GOT3 (cell line): Measurements from ENCODE around the gene FBXL19.
"Not testable (repeated sequence)": the region's sequence is repeated elsewhere in the genome, so short reads cannot be mapped to it uniquely, and the experiment has no call there.

Experiments
- DNase-seq: peaks from one replicate; lab custom pipeline; 2025; ENCODE audit warnings: mixed read lengths; lab: John Stamatoyannopoulos, UW

Gene FBXL19

GRCh38 chr16:30922960-30923535, 324 bp upstream of the FBXL19 start:
- DNase-seq = peak; percentile 94

DNA sequence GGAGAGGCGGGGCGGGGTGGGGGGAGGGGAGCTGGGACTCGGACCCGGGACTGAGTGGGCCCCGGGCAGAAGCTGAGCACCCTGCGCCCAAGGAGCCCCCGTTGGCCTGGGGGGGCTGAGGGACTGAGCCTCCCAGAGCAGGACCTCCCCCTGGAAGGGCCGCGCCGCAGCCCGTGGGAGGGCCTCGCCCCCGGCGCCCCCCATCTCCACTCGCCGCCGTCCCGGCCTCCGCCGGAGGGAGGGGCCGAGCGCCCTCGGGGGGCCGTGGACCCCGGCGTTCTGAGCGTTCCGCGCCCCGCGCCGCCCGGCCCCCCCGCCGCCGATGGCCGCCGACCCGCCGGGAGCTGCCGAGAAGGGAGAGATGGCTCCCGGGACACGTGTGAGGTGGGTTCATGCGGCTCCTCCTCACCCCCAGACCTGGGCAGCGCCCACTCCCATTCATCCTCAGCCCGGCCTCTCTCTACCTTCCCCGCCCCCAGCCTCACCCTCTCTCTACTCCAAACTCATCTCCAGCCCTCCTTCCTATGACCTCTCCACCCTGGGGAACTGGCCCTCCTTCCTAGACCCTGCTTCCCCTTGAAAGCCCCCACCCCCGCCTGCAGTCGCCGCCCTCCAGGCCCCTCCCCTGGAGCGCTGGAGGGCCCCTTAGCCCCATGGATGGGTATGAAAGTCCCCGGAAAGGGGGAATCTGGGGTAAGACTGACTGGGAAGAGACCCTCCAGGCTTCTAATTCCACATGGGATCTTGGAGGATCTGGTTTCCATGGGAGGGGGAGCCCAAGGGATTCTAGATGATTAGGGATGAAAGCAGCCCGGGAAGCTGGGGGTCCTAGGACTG, 922 bp downstream of the FBXL19 start:
- no peak for DNase-seq

DNA sequence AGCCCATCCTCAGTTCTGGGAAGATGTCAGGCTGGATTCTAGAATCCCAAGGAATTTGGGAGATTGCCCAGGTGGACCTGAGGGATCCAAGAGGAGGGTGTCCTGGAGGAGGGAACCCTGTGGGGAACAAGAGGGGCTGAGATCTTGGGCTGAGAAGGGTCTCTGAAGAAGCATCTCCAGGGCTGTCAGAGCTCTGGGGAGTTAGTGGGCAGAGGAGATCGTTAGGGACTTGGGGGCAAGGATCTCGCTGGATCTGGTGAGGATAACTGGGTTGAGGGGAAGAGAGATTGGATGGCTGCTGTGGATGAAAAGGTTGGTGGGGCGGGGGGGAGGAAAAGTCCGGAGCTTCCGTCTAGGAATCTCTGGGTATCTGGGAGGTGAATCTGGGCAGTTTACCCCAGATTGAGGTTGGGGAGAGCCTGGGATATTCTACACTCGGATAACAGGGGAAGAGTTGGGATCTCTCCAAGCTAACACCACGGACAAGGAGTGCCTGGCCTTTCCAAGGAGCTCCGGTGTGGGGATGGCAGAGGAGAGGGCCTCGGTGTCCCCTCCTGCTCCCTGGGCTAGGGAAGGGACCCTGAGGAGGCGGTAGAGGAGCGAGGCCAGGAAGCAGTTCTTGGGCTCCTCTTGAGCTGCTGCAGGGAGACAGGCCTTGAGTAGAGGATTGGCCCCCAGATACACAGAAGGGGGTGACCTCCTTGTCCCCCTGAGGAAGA, 1.7 kb downstream of the FBXL19 start:
- no peak for DNase-seq

DNA sequence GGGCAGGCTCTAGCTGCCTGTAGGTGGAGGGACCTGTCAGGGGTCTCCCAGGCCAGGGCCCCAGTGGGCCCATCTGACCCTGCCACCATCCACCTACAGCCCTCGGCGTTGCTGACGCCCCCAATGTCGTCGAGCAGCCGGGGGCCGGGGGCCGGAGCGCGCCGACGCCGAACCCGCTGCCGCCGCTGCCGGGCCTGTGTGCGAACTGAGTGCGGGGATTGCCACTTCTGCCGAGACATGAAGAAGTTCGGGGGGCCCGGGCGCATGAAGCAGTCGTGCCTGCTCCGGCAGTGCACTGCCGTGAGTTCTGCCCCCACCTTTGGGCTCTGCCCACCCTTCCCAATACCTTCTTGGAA, 2.2 kb downstream of the FBXL19 start:
- no peak for DNase-seq

DNA sequence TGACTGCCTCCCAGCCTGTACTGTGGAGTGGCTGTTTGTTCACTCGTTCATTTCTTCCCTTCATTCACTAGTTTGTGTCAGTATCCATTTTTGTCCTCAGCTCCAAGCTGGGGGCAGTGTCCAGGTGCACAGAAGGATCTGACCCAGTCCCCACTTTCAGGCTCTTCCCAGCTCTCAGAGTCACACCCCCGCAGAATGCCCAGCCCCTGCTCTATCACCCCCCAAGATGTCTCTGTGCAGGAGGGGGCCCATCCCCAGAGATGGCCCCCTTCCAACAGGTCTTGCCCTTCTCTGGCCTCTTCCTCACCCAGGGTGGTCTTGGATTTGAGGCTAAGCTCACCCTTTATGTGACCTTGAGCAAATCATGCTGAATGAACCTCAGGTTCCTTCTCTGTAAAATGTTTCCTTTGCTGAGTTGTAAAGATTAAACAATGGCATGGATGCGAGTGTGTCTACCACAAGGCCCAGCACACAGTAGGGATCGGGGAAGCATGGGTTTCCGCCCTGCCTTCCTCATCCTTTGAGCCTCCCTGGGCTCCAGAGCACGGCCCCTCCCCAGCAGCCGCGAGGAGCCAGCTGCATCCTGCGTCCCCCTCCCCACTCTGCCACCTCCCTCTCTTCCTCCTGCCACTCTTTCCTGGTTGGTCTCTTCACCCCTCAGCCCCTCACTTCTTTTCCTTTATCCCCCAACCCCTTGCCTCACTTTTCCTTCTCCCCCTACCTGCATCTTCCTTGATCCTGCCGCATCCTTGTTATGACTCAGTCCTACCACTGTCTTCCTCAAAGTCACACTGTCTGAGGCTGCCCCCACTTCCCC, 2.8 kb downstream of the FBXL19 start:
- no peak for DNase-seq

DNA sequence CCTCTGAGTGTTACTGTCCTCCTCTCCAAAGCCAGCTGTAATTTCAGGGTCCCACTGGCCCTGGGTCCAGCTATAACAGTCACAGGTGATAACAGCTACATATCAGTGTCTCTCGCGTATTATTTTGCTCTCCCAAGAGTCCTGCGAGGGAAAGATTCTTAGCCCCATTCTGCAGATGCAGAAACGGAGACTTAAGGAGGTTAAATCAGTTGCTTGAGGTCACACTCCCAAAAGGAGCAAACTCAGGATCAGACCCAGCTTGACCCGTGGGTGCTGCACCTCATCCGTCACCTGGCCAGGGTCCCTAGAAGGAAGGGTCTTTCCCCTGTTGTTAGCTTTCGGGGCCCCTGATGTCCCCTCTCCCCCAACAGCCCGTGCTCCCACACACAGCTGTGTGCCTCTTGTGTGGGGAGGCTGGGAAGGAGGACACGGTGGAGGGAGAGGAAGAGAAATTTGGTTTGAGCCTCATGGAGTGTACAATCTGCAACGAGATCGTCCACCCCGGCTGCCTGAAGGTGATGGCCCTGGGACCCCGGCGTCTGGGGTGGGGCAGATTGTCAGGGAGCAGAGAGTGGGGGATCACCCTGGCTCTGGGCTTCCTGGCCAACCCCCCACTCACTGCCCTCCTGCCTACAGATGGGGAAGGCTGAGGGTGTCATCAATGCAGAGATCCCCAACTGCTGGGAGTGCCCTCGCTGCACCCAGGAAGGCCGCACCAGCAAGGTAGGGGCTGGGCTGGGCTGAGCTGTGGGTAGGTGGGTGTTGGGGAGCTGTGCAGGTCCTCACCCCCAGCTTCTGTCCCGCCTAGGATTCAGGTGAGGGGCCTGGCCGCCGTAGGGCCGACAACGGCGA, 3.8 kb downstream of the FBXL19 start:
- no peak for DNase-seq

DNA sequence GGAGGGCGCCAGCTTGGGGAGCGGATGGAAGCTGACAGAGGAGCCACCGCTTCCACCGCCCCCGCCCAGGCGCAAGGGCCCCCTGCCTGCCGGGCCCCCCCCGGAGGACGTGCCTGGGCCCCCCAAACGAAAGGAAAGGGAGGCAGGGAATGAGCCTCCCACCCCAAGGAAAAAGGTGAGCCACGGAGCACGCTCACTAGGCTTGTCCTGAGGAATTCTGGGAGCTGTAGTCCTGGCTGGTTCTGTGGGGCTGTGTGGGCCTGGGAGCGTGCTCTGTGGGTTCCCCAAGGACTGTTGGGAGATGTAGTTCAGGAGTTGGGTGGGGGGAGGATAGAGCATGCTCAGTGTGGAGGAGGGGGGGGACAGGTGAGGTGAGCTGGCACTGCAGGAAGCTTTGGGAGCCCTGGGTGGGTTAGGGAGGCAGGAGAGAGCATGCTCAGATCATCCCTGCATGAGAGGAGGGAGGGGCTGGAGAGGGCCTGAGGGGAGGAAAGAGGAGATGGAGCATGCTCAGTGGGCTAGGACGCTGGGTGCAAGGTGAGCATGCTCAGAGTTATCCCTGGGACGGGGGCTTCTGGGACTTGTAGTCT, 4.5 kb downstream of the FBXL19 start:
- DNase-seq = no peak

DNA sequence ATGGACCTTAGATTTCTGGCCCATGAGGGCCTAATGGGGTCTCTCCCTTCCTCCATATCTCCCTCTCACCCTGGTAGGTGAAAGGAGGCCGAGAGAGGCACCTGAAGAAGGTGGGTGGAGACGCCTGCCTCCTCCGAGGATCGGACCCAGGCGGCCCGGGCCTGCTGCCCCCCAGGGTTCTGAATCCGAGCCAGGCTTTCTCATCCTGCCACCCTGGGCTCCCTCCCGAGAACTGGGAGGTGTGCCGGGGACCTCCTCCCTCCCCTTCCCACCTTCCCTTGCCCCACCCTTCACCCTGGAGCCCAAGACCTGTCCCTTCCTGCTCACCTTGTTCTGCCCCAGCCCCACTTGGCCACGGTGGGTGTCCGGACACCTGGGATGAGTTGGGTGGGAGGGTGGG, 5.0 kb downstream of the FBXL19 start:
- no peak for DNase-seq

DNA sequence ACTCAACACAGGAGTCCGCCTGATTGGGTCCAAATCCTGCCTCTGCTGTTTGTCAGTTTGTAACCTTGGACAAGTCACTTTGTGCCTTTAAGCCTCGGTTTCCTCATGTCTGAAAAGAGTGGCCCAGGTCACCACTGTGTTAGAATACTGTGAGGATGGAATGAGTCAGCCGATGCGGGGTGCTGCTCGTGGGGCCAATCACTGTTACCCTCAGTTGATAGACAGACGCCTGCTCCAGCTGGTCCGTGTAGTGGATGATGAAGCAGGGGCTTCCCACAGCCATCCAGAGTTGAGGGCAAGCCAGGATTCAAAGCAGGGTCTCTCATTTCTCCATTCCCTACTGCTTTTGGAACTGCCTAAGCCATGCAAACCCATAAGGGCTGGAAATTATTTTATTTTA, 5.8 kb downstream of the FBXL19 start:
- DNase-seq = no peak

- no peak for DNase-seq
Observed at GRCh38 chr16:30930160-30930571, 6.8 kb downstream of the FBXL19 start.

DNA sequence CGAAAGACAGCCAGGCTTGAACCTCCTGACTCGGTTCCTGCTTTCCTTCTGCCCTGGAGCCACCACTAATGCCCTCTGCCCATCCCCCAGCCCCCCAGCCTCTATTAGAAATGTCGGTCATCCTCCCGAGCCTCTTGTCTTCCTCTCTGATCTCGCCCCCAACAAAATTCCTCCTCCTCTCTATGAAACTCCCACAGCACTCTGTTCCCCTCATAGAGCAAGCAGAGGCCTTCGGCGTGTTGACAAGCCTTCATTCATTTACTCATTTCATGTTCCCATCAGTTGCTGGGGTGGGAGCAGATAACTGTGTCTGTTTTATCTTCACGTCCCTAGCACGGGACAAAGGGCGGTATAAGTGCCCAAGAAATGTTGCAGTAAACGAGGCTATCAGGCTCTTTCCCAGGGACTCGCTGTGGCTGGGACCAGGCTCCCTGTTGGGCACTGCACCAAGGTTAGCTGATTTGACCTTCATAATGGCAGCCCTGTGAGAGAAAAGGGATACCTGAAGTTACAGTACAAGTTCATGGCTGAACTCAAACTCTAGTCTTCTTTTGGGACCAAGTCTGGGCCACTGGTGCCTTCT, 7.8 kb downstream of the FBXL19 start:
- no peak for DNase-seq

GRCh38 chr16:30934827-30935557, 11.6 kb downstream of the FBXL19 start:
- no peak for DNase-seq

DNA sequence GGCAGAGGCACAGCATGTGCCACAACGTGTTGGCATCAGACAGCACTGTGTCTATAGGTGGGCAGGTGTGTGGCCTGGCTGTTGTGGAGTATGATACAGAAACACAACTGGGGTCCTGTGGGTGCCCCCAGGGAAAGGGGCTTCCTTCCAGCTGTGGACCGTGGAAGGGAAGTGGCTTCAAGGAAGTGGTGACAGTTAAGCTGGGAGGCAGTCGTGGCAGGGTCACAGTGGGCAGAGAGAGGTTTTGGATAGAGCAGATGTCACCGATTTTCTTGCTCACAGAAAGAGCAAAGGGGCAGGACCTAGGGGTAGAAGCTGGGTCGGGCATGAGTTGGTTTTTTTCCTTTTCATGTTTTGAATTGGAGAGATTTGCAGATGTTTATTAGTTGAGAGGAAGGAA, 14.3 kb downstream of the FBXL19 start:
- DNase-seq = no peak

GRCh38 chr16:30939571-30939970, 16.2 kb downstream of the FBXL19 start:
- DNase-seq = not testable (repeated sequence)

GRCh38 chr16:30941600-30942425, 18.4 kb downstream of the FBXL19 start:
- no peak for DNase-seq

GRCh38 chr16:30942426-30942806, 19.0 kb downstream of the FBXL19 start:
- DNase-seq = no peak

GRCh38 chr16:30944352-30944751, 21.0 kb downstream of the FBXL19 start:
- no peak for DNase-seq

GRCh38 chr16:30946671-30947540, 23.5 kb downstream of the FBXL19 start:
- no peak for DNase-seq
